ENCODE results near the gene FGF7. TPM values are rescaled to one million over a fixed set of nuclear protein-coding genes. Genes with fewer than 3 reads are reported as not detected.

Gene FGF7
- total RNA-seq, 4 donors from 2014 or later = 53.5 to 106 (median 64.0) TPM

DNA sequence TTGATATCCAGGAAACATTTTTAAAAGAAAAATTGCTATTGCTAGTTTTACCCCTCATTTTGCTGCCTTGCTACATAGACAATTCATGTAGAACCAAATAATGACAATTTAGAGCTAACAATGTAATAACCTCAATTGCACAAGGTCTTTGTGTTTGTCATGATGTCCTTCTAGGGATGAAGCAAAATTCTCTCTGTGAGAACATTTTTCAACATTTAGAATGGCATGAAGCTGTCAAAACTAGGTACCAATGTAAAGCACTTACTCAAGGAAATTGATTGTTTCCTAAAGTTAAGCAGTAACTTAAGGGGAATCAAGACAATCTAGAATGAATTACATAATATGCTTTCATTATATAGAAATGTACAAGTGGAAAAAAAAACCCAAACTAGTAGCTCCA is 7.9 kb upstream of the FGF7 start:
- H3K4me1 ChIP-seq = no peaks in the 10 kb centered on the region
- H3K27me3 ChIP-seq = no peaks in the 10 kb centered on the region
- H3K4me3 ChIP-seq = no peak overlapping the region
- TF ChIP-seq POLR2A (IDR thresholded peaks at IDR 0.05; ENCODE audit: low read depth) = no peak
- no peak for TF ChIP-seq POLR2AphosphoS5 (IDR thresholded peaks at IDR 0.05)
- no peak for TF ChIP-seq EP300 (IDR thresholded peaks at IDR 0.05)
- TF ChIP-seq, protein P1, sequence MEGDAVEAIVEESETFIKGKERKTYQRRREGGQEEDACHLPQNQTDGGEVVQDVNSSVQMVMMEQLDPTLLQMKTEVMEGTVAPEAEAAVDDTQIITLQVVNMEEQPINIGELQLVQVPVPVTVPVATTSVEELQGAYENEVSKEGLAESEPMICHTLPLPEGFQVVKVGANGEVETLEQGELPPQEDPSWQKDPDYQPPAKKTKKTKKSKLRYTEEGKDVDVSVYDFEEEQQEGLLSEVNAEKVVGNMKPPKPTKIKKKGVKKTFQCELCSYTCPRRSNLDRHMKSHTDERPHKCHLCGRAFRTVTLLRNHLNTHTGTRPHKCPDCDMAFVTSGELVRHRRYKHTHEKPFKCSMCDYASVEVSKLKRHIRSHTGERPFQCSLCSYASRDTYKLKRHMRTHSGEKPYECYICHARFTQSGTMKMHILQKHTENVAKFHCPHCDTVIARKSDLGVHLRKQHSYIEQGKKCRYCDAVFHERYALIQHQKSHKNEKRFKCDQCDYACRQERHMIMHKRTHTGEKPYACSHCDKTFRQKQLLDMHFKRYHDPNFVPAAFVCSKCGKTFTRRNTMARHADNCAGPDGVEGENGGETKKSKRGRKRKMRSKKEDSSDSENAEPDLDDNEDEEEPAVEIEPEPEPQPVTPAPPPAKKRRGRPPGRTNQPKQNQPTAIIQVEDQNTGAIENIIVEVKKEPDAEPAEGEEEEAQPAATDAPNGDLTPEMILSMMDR (IDR thresholded peaks at IDR 0.05) = no peak
- no peaks in the 10 kb centered on the region for H3K36me3 ChIP-seq
- no peak overlapping the region for H3K27ac ChIP-seq (replicated peaks in 1 of 4)
- DNase-seq (ENCODE audit: extremely low spot score) = no peak
- H3K9me3 ChIP-seq = no peaks in the 10 kb centered on the region
- intact Hi-C loops (cut with DNase I) = no loop called here

GRCh38 chr15:49415638-49416037 is 7.4 kb upstream of the FGF7 start:
- Histone ChIP-seq H3K27me3 (no peaks in the 10 kb centered on the region), H3K4me3 (no peak overlapping the region), H3K36me3 (no peaks in the 10 kb centered on the region), H3K27ac (replicated peaks in 1 of 4) (no peak overlapping the region), H3K4me1 (no peaks in the 10 kb centered on the region), H3K9me3 (no peaks in the 10 kb centered on the region)
- TF ChIP-seq EP300 (IDR thresholded peaks at IDR 0.05) (no peak), POLR2A (IDR thresholded peaks at IDR 0.05; ENCODE audit: low read depth) (no peak), POLR2AphosphoS5 (IDR thresholded peaks at IDR 0.05) (no peak)
- TF ChIP-seq, protein P1 (IDR thresholded peaks at IDR 0.05) = no peak
- DNase-seq (ENCODE audit: extremely low spot score) = no peak
- 50% methylated on average over 1 of the region's 1 CpG for WGBS
- intact Hi-C loops (cut with DNase I) = no loop called here

DNA sequence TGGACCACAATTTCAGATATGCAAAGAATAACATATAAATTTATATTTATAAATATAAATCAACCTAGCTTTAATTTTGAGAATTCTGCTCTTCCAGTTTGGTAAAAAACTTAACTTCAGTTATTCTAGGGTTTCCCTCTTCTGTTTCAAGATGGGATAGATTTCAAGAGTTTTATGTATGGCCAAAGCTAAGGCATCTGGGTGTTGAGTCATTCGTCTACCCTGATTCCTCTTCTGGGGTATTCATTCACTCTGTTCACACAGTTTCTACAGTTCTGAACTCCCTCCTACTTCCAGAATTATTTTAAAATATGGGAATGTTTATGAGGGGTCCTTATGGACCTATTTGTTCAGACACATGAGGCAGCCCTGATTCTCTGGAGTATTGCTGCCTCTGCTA is 4.2 kb upstream of the FGF7 start:
- Histone ChIP-seq H3K4me3 (no peak overlapping the region), H3K9me3 (no peaks in the 10 kb centered on the region), H3K27me3 (no peaks in the 10 kb centered on the region), H3K4me1 (peaks cover 0 to 13% (median 8%) of the 10 kb centered on the region in 4 donors), H3K27ac (replicated peaks in 1 of 4) (no peak overlapping the region), H3K36me3 (no peaks in the 10 kb centered on the region)
- WGBS = 91% methylated on average over 1 of the region's 1 CpG
- no peak for TF ChIP-seq POLR2A (IDR thresholded peaks at IDR 0.05; ENCODE audit: low read depth)
- no peak for TF ChIP-seq POLR2AphosphoS5 (IDR thresholded peaks at IDR 0.05)
- TF ChIP-seq, protein P1 (IDR thresholded peaks at IDR 0.05) = no peak
- no peak for TF ChIP-seq EP300 (IDR thresholded peaks at IDR 0.05)
- DNase-seq (ENCODE audit: extremely low spot score) = no peak
- intact Hi-C loops (cut with DNase I) = no loop called here

DNA sequence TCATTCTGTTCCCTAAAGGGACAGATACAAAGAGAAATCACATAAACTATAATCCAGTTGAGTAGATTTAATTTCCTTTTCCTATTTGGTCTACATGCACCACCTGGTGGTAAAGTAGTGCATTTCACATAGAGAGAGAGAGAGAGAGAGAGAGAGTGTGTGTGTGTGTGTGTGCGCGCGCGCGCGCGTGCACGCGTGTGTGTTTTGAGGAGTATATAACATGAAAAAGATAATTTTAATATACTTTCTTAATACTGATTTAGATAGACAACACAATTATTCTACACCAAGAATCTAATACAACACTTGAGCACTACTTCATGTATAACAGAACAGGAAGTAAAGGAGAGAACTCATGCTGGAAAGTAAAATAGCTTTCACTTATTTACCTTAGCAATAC is 1.1 kb upstream of the FGF7 start:
- H3K9me3 ChIP-seq = no peaks in the 10 kb centered on the region
- DNase-seq (ENCODE audit: extremely low spot score) = no peak
- TF ChIP-seq, protein P1 (IDR thresholded peaks at IDR 0.05) = peak; percentile 80 to 89 (median 83)
- peak in 1 of 2 donors; percentile 48 for TF ChIP-seq POLR2AphosphoS5 (IDR thresholded peaks at IDR 0.05)
- TF ChIP-seq POLR2A (IDR thresholded peaks at IDR 0.05; ENCODE audit: low read depth) = no peak
- no peak for TF ChIP-seq EP300 (IDR thresholded peaks at IDR 0.05)
- no peaks in the 10 kb centered on the region for H3K27me3 ChIP-seq
- peaks cover 0 to 17% (median 8%) of the 10 kb centered on the region in 4 donors for H3K4me1 ChIP-seq
- intact Hi-C loops (cut with DNase I) = loop anchor here (2.0 to 10.0 kb wide), 5 partner anchors 185 to 725 kb away; no protein-coding TSS in a partner anchor
- peak overlapping the region; percentile 65 to 75 (median 72) for H3K27ac ChIP-seq (replicated peaks in 1 of 4)
- H3K36me3 ChIP-seq = no peaks in the 10 kb centered on the region
- H3K4me3 ChIP-seq = peak overlapping the region; percentile 50 to 66 (median 58)
- 20% methylated on average over 9 of the region's 9 CpGs for WGBS
